Neural crest cell (in vitro differentiated cells): ENCODE results near the gene NFIA. TPM values are rescaled to one million over a fixed set of nuclear protein-coding genes. Genes with fewer than 3 reads are reported as not detected.

ENCODE experiments used
- DNase-seq: peaks from one replicate; pipeline ENCODE4 v3.0.0; 2021; ENCODE audit warnings: low read depth, mixed read lengths, low spot score
- H3K27ac Mint-ChIP-seq: one replicate; pipeline ENCODE4 v1.8.0; 2021; ENCODE audit warnings: mild to moderate bottlenecking, mixed read lengths; ENCODE audit not compliant: unreplicated experiment
- H3K27me3 Mint-ChIP-seq: 2 replicates; pipeline ENCODE4 v1.8.0; 2021; ENCODE audit warnings: low read depth, mild to moderate bottlenecking, mixed read lengths
- H3K36me3 Mint-ChIP-seq: 2 replicates; pipeline ENCODE4 v1.8.0; 2021; ENCODE audit warnings: low read depth, mild to moderate bottlenecking, mixed read lengths
- H3K4me1 Mint-ChIP-seq: 2 replicates; pipeline ENCODE4 v1.8.0; 2021; ENCODE audit warnings: mixed read lengths
- H3K4me3 Mint-ChIP-seq: one replicate; pipeline ENCODE4 v1.8.0; 2021; ENCODE audit warnings: mild to moderate bottlenecking, mixed read lengths
- H3K9me3 Mint-ChIP-seq: 2 replicates; pipeline ENCODE4 v1.8.0; 2021; ENCODE audit warnings: mixed read lengths
- CTCF ChIP-seq: fragments of 200-600 bp; sonication (generic); conservative IDR thresholded peaks from 2 replicates; pipeline ENCODE4 v1.5.0; 2021; ENCODE audit warnings: antibody characterized with exemption, mild to moderate bottlenecking
- total RNA-seq: library from RNA; stranded (reverse); gene quantifications from 2 replicates; pipeline ENCODE4 v1.2.1, GENCODE V29; 2021

The NFIA gene
- total RNA-seq, 1 donor from 2014 or later = 3.4 TPM

GRCh38 chr1:61294930-61295329 is 212.6 kb downstream of the NFIA start:
- TF ChIP-seq CTCF = no peak
- Mint-ChIP-seq H3K27me3 (no peaks in the 10 kb centered on the region), H3K9me3 (no peaks in the 10 kb centered on the region), H3K4me1 (peaks cover 9% of the 10 kb centered on the region), H3K36me3 (no peaks in the 10 kb centered on the region), H3K27ac (no peak overlapping the region), H3K4me3 (no peak overlapping the region)
- DNase-seq = no peak

DNA sequence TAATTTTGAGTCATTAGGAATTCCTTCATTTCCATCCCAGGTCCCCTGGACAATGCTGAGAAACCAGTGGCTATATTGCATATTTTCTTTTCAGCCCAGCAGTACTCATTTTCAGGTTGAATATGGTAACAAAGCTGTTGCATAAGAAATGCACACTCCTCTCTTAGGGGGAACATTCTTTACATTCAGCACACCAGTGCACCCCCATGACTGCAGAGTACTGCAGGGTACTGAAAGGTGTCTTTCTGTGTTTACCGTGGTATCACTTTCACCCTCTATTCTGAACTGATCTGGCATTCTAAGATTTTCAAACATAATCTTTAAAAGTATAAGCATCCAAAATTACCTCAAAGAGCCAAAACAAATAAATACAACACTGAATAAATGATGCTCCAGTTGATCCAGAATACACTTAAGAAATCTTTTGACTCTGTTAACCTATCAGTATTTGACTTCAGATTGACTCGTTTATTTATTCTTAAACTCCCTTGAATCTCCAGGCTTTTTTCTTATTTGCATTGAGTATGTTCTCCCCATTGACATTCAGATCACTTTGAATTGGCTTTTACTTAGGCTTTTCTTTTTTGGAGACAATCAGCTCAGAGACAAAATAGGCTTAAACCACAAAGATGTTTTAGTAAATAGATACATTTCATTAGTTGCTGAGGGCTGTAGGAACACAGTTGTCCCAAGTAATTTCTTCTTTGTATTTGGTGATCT is 213.6 kb downstream of the NFIA start:
- no peak for DNase-seq
- Mint-ChIP-seq H3K36me3 (no peaks in the 10 kb centered on the region), H3K9me3 (no peaks in the 10 kb centered on the region), H3K27me3 (no peaks in the 10 kb centered on the region), H3K27ac (no peak overlapping the region), H3K4me1 (peaks cover 11% of the 10 kb centered on the region), H3K4me3 (no peak overlapping the region)
- no peak for TF ChIP-seq CTCF

DNA sequence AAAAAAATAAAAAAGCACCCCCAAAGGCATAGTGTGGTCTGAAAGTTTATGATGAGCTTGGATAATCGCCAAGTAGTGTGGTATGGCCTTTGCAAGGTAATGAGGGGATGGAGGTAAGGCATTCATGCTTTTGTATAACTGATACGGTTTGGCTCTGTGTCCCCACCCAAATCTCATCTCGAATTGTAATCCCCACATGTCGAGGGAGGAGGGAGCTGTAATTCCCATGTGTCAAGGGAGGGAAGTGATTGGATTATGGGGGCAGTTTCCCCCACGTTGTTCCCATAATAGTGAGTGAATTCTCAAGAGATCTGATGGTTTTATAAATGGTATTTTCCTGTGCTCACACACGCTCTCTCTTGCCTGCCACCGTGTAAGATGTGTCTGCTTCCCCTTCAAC is 215.5 kb downstream of the NFIA start:
- no peak for DNase-seq
- Mint-ChIP-seq H3K36me3 (no peaks in the 10 kb centered on the region), H3K27ac (no peak overlapping the region), H3K4me3 (no peak overlapping the region), H3K9me3 (no peaks in the 10 kb centered on the region), H3K27me3 (peaks cover 2% of the 10 kb centered on the region), H3K4me1 (peaks cover 17% of the 10 kb centered on the region)
- TF ChIP-seq CTCF = no peak

DNA sequence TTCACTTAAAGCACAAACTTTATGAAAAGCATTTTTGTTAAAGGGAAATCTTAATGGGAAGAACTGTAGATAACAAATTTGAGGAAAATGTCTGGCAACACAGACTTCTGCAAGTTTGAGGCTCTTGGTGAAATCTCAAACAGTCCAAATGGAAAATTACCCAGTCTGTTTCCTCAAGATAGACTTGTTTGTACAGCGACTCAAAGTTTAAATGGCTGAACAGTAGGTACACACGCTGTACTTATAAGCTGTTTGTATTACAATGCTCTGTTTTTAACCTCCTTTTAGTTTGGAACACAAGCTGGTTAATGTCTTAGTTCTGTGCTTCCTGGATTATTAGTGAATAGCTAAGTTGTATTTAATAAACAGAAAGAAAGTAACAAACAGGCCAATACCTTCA is 217.1 kb downstream of the NFIA start:
- TF ChIP-seq CTCF = no peak
- H3K4me1 Mint-ChIP-seq = peaks cover 11% of the 10 kb centered on the region
- peaks cover 4% of the 10 kb centered on the region for H3K27me3 Mint-ChIP-seq
- no peak for DNase-seq
- H3K9me3 Mint-ChIP-seq = no peaks in the 10 kb centered on the region
- no peak overlapping the region for H3K27ac Mint-ChIP-seq
- H3K4me3 Mint-ChIP-seq = no peak overlapping the region
- H3K36me3 Mint-ChIP-seq = no peaks in the 10 kb centered on the region

DNA sequence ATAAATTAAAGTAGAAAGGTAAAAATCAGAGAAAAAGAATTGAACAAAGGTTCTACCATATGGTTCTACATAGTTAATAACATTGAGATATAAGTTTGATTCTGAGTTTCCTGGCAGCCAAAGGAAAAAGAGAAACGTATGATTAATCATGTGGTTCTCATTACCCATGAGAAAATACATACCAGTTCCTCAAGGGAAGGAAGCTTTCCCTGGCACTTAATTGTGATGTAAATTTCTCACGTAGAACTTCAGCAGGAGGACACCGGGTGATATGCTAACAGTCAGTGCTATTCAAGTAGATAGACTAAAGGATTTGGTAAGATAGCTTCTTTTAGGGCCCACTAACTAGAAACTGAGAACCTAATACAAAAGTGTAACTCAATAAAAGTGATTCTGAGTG is 218.5 kb downstream of the NFIA start:
- no peak for TF ChIP-seq CTCF
- no peak for DNase-seq
- Mint-ChIP-seq H3K9me3 (no peaks in the 10 kb centered on the region), H3K36me3 (no peaks in the 10 kb centered on the region), H3K4me3 (no peak overlapping the region), H3K27me3 (peaks cover 4% of the 10 kb centered on the region), H3K27ac (no peak overlapping the region), H3K4me1 (peaks cover 11% of the 10 kb centered on the region)
